IMR-90 (cell line): ENCODE measurements around the gene CNOT9. TPM values are rescaled to one million over a fixed set of nuclear protein-coding genes. Genes with fewer than 3 reads are reported as not detected.

ENCODE experiments used
- ATAC-seq: fragments of 200-7000 bp; cut with Tn5 transposase; 2 replicates; pipeline ENCODE4 v1.9.1; 2020; ENCODE audit warnings: low read depth, mild to moderate bottlenecking, moderate library complexity
- BruUV-seq: library from RNA; stranded (reverse); fragments of 400-500 nt; replicated peaks from 2 replicates; lab custom pipeline; 2021; lab: Mats Ljungman, UMichigan
- CTCF ChIA-PET: fragments of 300-600 bp; formaldehyde crosslinking; extraction: SDS; loops from one replicate; lab custom pipeline; 2021; ENCODE audit warnings: antibody characterized with exemption; lab: Yijun Ruan, JAX
- POLR2A ChIA-PET: fragments of 300-600 bp; sonication (Branson Sonifier 250); formaldehyde crosslinking; loops from one replicate; lab custom pipeline; 2022; ENCODE audit warnings: antibody characterized with exemption; ENCODE audit not compliant: unreplicated experiment; lab: Charles Lee
- DNase-seq: peaks from one replicate; pipeline ENCODE4 v3.0.0; 2013
- H2AFZ ChIP-seq: replicated peaks from 2 replicates; pipeline ENCODE3; 2013; ENCODE audit warnings: low read length, mild to moderate bottlenecking; ENCODE audit not compliant: poor library complexity
- H2AK5ac ChIP-seq: 2 replicates; pipeline ENCODE4 v1.6.1; 2013; ENCODE audit warnings: low read depth, low read length, inconsistent platforms
- H2AK9ac ChIP-seq: replicated peaks from 2 replicates; pipeline ENCODE3; 2013; ENCODE audit warnings: mild to moderate bottlenecking, low read depth, low read length, moderate library complexity; ENCODE audit not compliant: poor library complexity
- H2BK120ac ChIP-seq: 2 replicates; pipeline ENCODE4 v1.6.1; 2013; ENCODE audit warnings: low read depth, low read length, inconsistent platforms
- H2BK15ac ChIP-seq: 3 replicates; pipeline ENCODE4 v1.6.1; 2013; ENCODE audit warnings: low read depth, low read length, inconsistent platforms
- H2BK20ac ChIP-seq: 2 replicates; pipeline ENCODE4 v1.6.1; 2013; ENCODE audit warnings: low read depth, mild to moderate bottlenecking, inconsistent platforms, low read length, moderate library complexity
- H2BK5ac ChIP-seq: 2 replicates; pipeline ENCODE4 v1.6.1; 2013; ENCODE audit warnings: mild to moderate bottlenecking, low read depth, low read length, inconsistent platforms; ENCODE audit not compliant: poor library complexity, severe bottlenecking
- H3K14ac ChIP-seq: replicated peaks from 2 replicates; pipeline ENCODE4 v1.6.1; 2013; ENCODE audit warnings: low read depth, low read length, inconsistent platforms
- H3K18ac ChIP-seq: 2 replicates; pipeline ENCODE4 v1.6.1; 2013; ENCODE audit warnings: low read depth, low read length, control low read depth
- H3K23ac ChIP-seq: 2 replicates; pipeline ENCODE4 v1.6.1; 2013; ENCODE audit warnings: low read depth, low read length, inconsistent platforms
- H3K27ac ChIP-seq: 2 replicates; pipeline ENCODE4 v1.5.1; 2013; ENCODE audit warnings: mild to moderate bottlenecking, control low read depth, low read length; ENCODE audit not compliant: insufficient read depth
- H3K27me3 ChIP-seq: 2 replicates; pipeline ENCODE4 v1.6.1; 2013; ENCODE audit warnings: low read length; ENCODE audit not compliant: control insufficient read depth, insufficient read depth
- H3K36me3 ChIP-seq: 2 replicates; pipeline ENCODE4 v1.6.1; 2013; ENCODE audit warnings: low read length, mixed read lengths; ENCODE audit not compliant: control insufficient read depth, insufficient read depth
- H3K4ac ChIP-seq: 2 replicates; pipeline ENCODE4 v1.6.1; 2013; ENCODE audit warnings: low read depth, low read length, inconsistent platforms
- H3K4me1 ChIP-seq: 2 replicates; pipeline ENCODE4 v1.6.1; 2013; ENCODE audit warnings: low read length, mixed read lengths; ENCODE audit not compliant: control insufficient read depth, insufficient read depth
- H3K4me2 ChIP-seq: 2 replicates; pipeline ENCODE4 v1.6.1; 2013; ENCODE audit warnings: low read depth, mild to moderate bottlenecking, control low read depth, low read length, moderate library complexity
- H3K4me3 ChIP-seq: 2 replicates; pipeline ENCODE4 v1.5.1; 2013; ENCODE audit warnings: low read depth, mild to moderate bottlenecking, control low read depth, low read length, moderate library complexity; ENCODE audit not compliant: insufficient read depth
- H3K56ac ChIP-seq: 2 replicates; pipeline ENCODE4 v1.6.1; 2013; ENCODE audit warnings: low read length, inconsistent platforms; ENCODE audit not compliant: insufficient read depth; ENCODE audit errors: extremely low read depth
- H3K79me1 ChIP-seq, 2 experiments: 2 replicates each; pipeline ENCODE4 v1.6.1; 2013; ENCODE audit warnings: low read length in 2 of 2, inconsistent platforms in 1 of 2, low read depth in 1 of 2
- H3K9ac ChIP-seq: 2 replicates; pipeline ENCODE4 v1.6.1; 2013; ENCODE audit warnings: low read depth, low read length, control low read depth
- H3K9me1 ChIP-seq: 2 replicates; pipeline ENCODE4 v1.6.1; 2013; ENCODE audit warnings: low read length, inconsistent platforms; ENCODE audit not compliant: insufficient read depth
- H3K9me3 ChIP-seq: 2 replicates; pipeline ENCODE4 v1.6.1; 2013; ENCODE audit warnings: low read length; ENCODE audit not compliant: control insufficient read depth, insufficient read depth
- H4K20me1 ChIP-seq: 2 replicates; pipeline ENCODE4 v1.6.1; 2013; ENCODE audit warnings: low read length, inconsistent platforms; ENCODE audit not compliant: insufficient read depth
- H4K5ac ChIP-seq: 2 replicates; pipeline ENCODE4 v1.6.1; 2013; ENCODE audit warnings: mild to moderate bottlenecking, low read depth, low read length, control low read depth
- H4K8ac ChIP-seq, 2 experiments: 2 replicates each; pipeline ENCODE4 v1.6.1; 2013; ENCODE audit warnings: low read depth in 2 of 2, low read length in 2 of 2, control low read depth in 1 of 2, inconsistent platforms in 1 of 2
- H4K91ac ChIP-seq: 2 replicates; pipeline ENCODE4 v1.6.1; 2013; ENCODE audit warnings: low read depth, low read length, inconsistent platforms; ENCODE audit not compliant: insufficient read depth
- ELK1 ChIP-seq: fragments of 150-350 bp; IDR thresholded peaks from 2 replicates; pipeline ENCODE4 v1.6.1; 2016; ENCODE audit warnings: low read depth, mild to moderate bottlenecking, low read length, moderate library complexity, borderline replicate concordance
- POLR2A ChIP-seq: IDR thresholded peaks from 2 replicates; pipeline ENCODE4 v1.6.1; 2012; ENCODE audit warnings: mild to moderate bottlenecking, low read depth, low read length
- RAD21 ChIP-seq: IDR thresholded peaks from 2 replicates; pipeline ENCODE4 v1.6.1; 2012; ENCODE audit warnings: low read length, improper control_type of control experiment
- RCOR1 ChIP-seq: IDR thresholded peaks from 2 replicates; pipeline ENCODE4 v1.6.1; 2012; ENCODE audit warnings: mild to moderate bottlenecking, low read length, improper control_type of control experiment; ENCODE audit not compliant: insufficient replicate concordance
- SMC3 ChIP-seq: fragments of 150-350 bp; IDR thresholded peaks from 2 replicates; pipeline ENCODE4 v1.6.1; 2016; ENCODE audit warnings: low read depth, mild to moderate bottlenecking, antibody characterized with exemption, low read length, moderate library complexity
- WGBS, 2 experiments: methylation state at CpG; one replicate each; pipeline versions ENCODE4 v1.1.5 to v1.1.7; 2013; ENCODE audit warnings: missing lambda C conversion rate in 2 of 2; ENCODE audit not compliant: insufficient read length in 1 of 2; ENCODE audit errors: extremely low coverage in 2 of 2; 5-methylcytosine and 5-hydroxymethylcytosine counted together
- dilution Hi-C: fragments of 300-500 bp; cut with HindIII; formaldehyde crosslinking; loops from one replicate; pipeline ENCODE4 v1.14.3; 2018; ENCODE audit warnings: low sequenced_read_pairs; ENCODE audit not compliant: unreplicated experiment
- in situ Hi-C: fragments of 300-500 bp; cut with MboI; formaldehyde crosslinking; loops from 3 replicates; pipeline ENCODE4 v1.14.3; 2019; ENCODE audit warnings: low sequenced_read_pairs, inconsistent platforms, mixed read lengths
- intact Hi-C: fragments of 100-400 bp; cut with micrococcal nuclease; formaldehyde crosslinking; loops from 2 replicates; pipeline ENCODE4 v1.10.0; 2022
- polyA plus RNA-seq, 3 experiments: library from polyadenylated mRNA; depleted of rRNA; stranded (reverse); fragments of >200 nt; gene quantifications; 2 replicates each; pipeline ENCODE4 v1.2.3, GENCODE V29; 2012; ENCODE audit warnings: low replicate concordance in 1 of 3
- total RNA-seq: library from RNA; depleted of rRNA; stranded (reverse); fragments of >200 nt; gene quantifications from 2 replicates; pipeline ENCODE4 v1.2.3, GENCODE V29; 2012
- TF ChIP-seq, protein P1 (sequence below): conservative IDR thresholded peaks from 2 replicates; pipeline ENCODE4 v1.5.1; 2012; ENCODE audit warnings: mild to moderate bottlenecking, low read depth, low read length, improper control_type of control experiment

Gene CNOT9
- total and polyA plus RNA-seq, 2 of the 4 experiments (the other 2 are of a cell fraction): 33.1 to 71.0 TPM

DNA sequence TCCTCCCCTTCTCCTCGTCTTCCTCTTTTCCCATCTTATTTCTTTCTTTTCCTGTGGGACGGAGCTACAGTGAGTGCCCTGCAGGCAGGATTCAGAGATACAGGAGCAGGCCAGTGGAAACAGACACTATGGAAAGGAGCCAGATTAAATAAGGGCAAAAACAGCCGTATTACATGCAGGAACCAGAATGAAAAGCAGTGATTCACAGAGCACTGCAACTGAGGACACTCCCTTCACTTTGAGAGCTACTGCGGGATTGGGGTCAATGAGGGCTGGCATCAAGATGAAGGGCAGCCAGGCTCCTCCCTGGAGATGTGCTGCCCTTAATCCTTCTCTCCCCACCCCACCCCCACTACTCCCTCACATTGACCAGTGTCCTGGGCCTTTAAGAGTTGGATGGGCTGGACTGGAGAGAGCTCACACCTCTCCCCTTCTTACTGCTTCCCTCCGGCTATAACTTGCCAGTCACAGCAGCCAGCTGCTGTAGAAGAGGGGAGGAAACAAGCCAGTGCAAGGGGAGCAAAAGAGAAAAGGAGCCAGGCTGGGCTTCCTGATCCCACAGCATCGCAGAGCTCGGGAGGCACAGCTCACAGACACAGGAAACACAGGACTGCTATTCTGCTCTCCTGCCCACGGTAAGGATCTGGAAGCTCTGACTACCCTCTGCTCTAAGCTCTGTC lies 38.9 kb downstream of the CNOT9 start, which contains the start of gene PLCD4:
PLCD4 (plus strand) TSS at position 464 of the 680 bp plus-strand sequence. CDS start 7,841 bp downstream, outside the sequence.
- Histone ChIP-seq H3K4me3 (peak within 1 kb of the TSS; percentile 16), H4K20me1 (no peaks in the 10 kb centered on the region), H3K27me3 (no peaks in the 10 kb centered on the region; the same call in 1 of the 2 replicates), H3K79me1 (no peaks in the 10 kb centered on the region), H3K56ac (no peak within 1 kb of the TSS), H2BK20ac (no peak within 1 kb of the TSS), H2BK15ac (no peak within 1 kb of the TSS), H3K9me3 (no peaks in the 10 kb centered on the region), H4K8ac (peak within 1 kb of the TSS; percentile 1 to 63; a peak in 3 of 4 replicates), H3K27ac (peak within 1 kb of the TSS; percentile 35; the same call in 1 of the 2 replicates), H2AFZ (peak within 1 kb of the TSS; percentile 92), H4K5ac (peak within 1 kb of the TSS; percentile 16), H3K4me2 (peak within 1 kb of the TSS; percentile 55), H4K91ac (no peak within 1 kb of the TSS), H3K36me3 (no peaks in the 10 kb centered on the region), H3K14ac (peak within 1 kb of the TSS; percentile 49; the same call in 1 of the 2 replicates), H3K4me1 (peaks cover 8% of the 10 kb centered on the region), H3K9me1 (no peaks in the 10 kb centered on the region), H3K9ac (peak within 1 kb of the TSS; percentile 32; the same call in 1 of the 2 replicates), H3K18ac (0 out of 2 replicates have a peak within 1 kb of the TSS, but pooled peaks have one; percentile 1), H3K4ac (peak within 1 kb of the TSS; percentile 8), H2BK5ac (no peak within 1 kb of the TSS), H2BK120ac (peak within 1 kb of the TSS; percentile 7; the same call in 1 of the 2 replicates), H3K23ac (peak within 1 kb of the TSS; percentile 23; the same call in 1 of the 2 replicates), H2AK9ac (peak within 1 kb of the TSS; percentile 10), H2AK5ac (peak within 1 kb of the TSS; percentile 25; the same call in 1 of the 2 replicates)
- ChIA-PET CTCF (interaction anchor here (0.6 to 1.2 kb wide), 3 partner anchors 8 to 326 kb away, joined by 3 to 4 read pairs (median 4); no protein-coding TSS in a partner anchor), POLR2A (interaction anchor here (0.6 kb wide), 1 partner anchor 271 kb away, joined by 19 read pairs; no protein-coding TSS in a partner anchor)
- DNase-seq: peak; percentile 80
- in situ Hi-C loops (no loop called here), intact Hi-C loops (loop anchor here (5.0 kb wide), 1 partner anchor 35 kb away; no protein-coding TSS in a partner anchor), dilution Hi-C loops (no loop called here)
- TF ChIP-seq, protein P1, sequence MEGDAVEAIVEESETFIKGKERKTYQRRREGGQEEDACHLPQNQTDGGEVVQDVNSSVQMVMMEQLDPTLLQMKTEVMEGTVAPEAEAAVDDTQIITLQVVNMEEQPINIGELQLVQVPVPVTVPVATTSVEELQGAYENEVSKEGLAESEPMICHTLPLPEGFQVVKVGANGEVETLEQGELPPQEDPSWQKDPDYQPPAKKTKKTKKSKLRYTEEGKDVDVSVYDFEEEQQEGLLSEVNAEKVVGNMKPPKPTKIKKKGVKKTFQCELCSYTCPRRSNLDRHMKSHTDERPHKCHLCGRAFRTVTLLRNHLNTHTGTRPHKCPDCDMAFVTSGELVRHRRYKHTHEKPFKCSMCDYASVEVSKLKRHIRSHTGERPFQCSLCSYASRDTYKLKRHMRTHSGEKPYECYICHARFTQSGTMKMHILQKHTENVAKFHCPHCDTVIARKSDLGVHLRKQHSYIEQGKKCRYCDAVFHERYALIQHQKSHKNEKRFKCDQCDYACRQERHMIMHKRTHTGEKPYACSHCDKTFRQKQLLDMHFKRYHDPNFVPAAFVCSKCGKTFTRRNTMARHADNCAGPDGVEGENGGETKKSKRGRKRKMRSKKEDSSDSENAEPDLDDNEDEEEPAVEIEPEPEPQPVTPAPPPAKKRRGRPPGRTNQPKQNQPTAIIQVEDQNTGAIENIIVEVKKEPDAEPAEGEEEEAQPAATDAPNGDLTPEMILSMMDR: 0 out of 2 replicates have a peak, but pooled peaks have one; percentile 12
- TF ChIP-seq SMC3 (no peak), ELK1 (no peak), POLR2A (no peak), RAD21 (no peak), RCOR1 (no peak)
- WGBS, 2 experiments: 7% methylated on average over 3 of the region's 8 CpGs; no CpG with 5 or more reads in 1 of the 2 experiments
- no TSS peak for BruUV-seq
- ATAC-seq: peak; percentile 89
